HG03045 (cell line): Measurements from ENCODE around the gene APC.

Source experiments
- ATAC-seq: cut with Tn5 transposase; IDR thresholded peaks from one replicate; pipeline ENCODE4 v1.9.1; 2021; ENCODE audit warnings: mild to moderate bottlenecking, moderate library complexity; ENCODE audit not compliant: unreplicated experiment

APC gene

DNA sequence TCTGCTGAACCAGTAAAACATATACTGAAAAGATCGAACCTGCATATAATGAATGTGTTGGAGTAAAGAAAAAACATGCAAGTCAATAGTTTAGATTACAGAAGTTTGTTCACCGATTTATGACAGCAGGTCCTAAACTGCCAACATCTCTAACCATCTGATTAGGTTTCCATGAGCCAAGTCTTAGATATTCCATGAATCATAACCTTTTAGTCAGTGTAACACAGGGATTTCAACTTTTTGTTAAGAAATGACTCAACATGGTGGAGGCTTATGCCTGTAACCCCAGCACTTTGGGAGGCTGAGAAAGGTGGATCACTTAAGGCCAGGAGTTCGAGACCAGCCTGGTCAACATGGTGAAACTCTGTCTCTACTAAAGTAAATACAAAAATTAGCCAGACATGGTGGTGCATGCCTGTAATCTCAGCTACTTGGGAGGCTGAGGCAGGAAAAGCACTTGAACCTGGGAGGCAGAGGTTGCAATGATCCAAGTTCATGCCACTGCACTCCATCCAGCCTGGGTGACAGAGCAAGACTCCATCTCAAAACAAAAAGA lies 38.7 kb downstream of the APC start:
- ATAC-seq: no peak

DNA sequence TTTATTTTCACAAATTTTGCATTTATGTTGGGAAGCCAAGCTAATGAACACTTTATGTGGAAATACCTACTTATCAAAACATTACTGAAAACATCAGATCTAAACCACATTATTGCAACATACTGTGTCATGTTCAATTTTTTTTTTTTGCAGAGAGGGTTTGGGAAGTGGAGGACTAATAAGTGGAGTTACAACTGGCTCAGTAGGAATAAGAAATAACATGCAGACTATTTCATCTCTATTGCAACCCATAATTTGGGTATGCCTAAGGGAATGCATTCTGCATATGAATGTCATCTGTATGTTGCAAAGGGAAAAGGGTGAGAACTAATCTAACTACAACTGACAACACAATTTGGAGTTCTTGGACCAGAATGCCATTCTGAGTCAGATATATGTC lies 41.8 kb downstream of the APC start:
- no peak for ATAC-seq

DNA sequence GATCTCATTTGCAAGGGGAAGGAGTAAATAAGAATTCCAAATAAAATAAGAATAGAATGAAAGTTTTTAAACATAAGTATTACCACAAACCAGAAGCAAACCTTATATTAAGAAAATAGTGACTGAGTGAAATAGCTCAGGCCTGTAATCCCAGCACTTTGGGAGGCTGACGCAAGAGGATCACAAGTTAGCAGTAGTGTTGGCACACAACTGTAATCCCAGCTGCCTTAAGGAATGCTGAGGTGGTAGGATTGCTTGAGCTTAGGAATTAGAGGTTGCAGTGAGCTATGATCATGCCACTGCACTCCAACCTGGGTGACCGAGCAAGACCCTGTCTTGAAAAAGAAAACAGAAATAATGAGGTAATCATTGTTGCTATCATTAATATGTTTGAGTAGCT lies 47.0 kb downstream of the APC start:
- ATAC-seq: no peak

DNA sequence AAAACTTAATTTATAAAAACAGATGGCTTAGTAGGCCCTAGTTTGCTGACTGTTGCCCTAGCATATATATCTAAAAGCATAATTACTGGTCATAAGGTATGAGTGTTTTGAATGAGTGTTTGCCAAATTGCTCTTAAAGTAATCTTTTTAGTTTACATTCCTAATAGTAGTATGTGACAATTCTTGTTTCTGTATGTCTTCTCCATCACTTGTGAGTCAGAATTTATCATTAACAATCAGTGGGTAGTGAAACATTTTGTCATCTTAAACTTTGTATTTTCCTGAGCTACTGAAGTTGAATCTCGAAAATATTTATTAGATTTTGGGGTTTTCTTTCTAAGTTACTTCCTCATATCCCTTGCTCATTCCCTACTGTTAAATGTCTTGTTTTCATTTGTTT lies 49.6 kb downstream of the APC start:
- ATAC-seq: no peak

DNA sequence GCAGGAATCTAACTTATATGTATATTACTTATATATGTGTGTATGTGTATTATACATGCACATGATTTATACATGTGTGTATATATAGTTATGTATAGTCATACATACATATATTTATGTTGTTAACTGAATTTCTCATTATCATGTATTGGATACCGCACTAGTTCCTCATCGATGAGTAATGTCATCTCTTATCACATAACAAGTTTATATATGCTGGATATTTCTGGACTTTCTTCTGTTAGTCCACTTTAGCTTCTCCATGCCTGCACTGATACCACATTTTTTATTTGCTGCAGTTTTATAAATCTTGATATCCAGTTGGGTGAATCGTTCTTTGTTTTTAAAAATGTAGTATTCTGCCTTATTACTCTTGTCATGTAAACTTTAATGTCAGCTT lies 50.2 kb downstream of the APC start:
- ATAC-seq: no peak

DNA sequence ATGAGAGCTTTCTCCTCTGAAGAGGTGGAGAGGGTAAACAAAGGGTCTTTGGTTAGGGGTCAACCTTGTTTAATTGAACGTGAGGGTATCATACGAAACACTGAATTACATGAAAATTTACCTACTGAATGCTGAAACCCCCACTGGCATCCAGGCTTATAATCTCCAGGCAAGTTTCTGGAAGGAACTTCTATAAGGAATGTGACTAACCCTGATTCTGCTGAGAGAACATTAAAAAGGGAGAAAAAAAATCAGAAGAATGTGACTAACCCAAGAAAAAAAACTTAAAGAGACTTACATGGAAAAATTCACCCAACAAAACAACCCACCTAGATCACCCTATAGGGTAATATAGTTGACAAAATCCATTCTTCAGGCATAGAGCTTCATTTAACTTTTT lies 55.5 kb downstream of the APC start:
- no peak for ATAC-seq

DNA sequence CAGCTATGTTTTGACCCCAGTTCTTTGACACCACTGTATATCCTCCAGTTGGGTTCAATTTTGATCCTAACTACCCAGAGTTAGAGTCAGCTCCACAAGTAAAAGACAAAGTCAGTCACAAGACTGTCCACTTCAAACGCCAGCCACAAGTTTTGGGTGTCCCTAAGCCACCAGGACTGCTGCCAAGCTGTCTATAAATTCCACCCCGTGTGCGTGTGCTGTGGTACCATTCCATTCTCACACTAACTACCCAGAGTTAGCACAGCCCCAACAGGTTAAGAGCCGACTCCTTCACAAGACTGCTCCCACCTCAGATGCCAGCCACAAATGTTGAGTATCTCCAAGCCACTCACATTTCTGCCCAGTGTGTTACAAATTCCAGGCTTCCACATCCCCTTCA lies 56.7 kb downstream of the APC start:
- ATAC-seq: no peak

DNA sequence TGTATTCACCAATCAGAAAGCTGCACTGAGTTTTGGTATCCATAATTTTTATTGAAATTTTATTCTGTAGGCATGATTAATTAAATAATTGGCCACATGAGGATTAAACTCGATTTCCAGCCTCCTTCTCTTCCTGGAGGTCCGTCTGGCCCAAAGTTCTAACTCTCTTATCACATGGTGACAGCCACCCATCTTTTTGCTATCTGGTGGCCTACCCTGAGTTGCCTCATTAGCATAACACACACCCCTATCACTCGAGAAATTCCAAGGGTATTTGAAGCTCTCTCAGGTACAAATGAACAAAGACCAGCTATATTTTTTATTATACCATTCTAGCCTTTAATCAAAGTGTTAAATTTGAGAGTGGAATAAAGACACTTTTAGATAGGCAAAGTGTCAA lies 57.7 kb downstream of the APC start:
- no peak for ATAC-seq

DNA sequence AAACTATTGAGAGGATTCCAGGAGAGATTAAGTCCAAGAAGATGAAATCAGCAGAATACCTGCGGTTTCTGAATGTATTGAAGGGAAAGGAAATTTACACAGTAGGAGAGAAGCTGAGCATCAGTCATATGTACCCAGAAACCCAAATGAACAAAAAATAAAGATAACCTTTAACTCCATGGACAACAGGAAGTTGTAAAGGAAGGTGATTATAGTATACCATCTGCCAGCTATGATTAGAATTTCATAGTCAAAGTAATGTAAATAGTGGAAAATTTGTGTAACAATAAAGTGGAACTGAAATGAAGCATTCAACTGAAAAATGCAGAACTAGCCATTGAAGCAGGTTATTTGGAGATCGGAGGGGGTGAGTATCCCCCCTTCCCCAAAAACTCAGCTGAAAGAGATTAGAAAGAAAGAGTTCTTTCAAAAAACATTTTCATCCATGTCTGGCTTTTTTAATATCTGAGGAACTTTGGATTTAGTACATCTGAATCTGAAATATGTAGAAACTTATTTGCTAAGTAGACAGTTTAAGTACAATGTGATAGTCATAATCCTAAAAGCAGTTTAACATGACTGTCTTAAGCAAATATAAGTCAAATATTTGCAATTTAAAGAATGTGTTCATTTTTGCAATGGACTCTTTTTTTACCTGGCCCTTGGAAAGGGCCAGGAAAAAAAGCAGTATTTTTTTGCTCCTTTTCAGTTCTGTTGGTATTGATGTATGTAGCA lies 58.4 kb downstream of the APC start:
- ATAC-seq: no peak

DNA sequence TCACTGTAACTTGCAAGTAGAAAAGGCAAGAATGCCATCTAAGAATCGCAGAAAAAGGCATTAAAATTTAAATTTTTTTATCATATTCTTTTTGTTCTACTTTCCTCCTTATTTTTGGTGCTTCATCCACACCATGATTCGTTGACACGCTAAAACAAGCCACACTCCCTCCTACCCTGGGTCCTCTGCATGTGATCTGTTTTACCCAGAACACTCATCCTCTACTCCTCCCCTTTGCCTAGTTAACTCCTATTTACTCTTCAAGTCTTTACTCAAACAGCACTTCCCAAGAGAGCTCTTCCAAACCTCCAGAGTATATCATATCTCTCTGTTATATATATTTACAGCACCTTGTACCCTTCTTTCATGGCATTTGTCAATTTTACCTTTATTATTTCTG lies 62.0 kb downstream of the APC start:
- no peak for ATAC-seq

DNA sequence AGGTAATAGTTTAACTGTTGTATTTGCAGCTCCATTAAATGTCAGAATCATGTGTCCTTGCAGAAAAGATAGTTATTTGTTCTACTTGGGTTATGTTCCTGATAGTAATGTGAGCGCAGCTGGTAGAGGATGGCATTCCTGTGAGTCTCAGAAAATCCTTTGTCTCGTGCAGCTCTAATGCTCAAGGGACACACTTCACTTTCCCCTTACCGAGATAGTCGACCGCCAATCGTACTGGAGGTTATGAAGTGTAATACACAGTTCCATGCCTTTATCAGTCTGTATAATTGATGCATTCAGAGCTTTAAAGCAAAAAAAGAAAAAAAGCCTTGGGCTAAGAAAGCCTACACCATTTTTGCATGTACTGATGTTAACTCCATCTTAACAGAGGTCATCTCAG lies 63.2 kb downstream of the APC start:
- no peak for ATAC-seq

DNA sequence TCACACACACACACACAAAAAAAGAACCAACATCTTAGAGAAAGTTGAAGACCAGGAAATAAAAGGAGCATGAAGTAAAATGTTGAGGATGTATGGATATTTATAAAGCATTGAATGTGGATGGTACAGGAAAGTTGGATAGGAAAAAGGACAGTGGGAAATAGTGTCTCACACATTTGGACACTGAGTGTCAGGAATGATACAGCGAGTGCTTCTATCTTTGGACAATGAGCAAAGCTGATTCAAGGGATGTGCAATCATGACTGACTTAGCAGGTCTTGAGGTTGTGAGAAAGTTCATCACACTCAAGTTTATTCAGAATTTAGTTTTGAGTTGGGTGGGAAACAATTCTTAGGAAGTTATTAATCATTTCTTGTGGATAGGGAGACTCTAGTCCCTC lies 73.3 kb downstream of the APC start:
- no peak for ATAC-seq

DNA sequence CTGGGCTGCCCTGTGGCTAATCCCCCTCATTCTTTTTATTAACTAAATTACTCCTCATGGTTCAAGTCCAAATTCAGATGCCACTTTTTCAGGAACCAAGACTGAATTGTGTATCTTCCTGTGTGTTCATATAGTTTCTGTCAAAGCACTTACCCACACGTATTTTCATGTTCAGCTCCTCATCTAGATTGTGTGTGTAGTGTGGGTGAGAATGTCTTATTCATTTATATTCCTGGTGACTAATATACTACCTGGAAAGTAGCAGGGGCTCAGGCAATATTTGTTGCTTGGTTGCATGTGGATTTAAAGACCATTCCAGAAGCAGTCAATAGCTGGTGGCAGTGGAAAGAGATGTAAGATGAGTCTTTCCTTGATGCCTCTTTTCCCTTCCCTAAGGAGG lies 74.9 kb downstream of the APC start:
- no peak for ATAC-seq

DNA sequence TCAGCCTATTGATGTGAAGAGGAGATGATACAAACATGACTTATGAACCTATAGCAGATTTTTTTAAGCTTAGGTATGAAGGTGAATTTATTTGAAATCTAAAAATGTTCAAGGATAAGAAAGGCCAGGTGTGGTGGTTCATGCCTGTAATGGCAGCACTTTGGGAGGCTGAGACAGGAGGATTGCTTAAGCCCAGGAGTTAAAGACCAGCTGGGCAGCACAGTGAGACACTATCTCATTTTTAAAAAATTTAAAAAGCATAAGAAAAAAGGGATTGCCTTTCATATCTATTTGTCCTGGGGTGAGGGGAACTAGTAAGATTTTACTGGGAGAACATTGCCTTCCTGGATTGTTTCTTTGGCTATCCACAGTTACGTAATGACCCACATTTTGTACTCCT lies 82.6 kb downstream of the APC start:
- no peak for ATAC-seq

DNA sequence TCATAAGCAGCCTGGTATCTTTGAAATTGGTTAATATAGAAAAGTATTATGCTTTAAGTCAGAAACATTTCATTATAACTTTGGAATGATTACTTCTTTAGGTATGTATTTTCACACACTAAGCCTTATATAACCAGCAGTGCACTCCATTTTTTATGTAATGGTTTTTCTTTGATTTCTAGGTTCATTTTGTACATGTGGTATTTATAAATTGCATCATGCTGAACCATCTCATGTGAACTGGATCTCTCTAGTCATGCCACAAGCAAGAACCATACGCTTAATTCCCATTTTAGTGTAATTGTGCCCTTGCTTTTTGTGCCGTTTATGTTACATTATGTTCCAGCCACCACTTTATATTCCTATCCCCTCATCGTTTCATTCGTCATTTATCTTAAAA lies 84.8 kb downstream of the APC start:
- ATAC-seq: no peak

DNA sequence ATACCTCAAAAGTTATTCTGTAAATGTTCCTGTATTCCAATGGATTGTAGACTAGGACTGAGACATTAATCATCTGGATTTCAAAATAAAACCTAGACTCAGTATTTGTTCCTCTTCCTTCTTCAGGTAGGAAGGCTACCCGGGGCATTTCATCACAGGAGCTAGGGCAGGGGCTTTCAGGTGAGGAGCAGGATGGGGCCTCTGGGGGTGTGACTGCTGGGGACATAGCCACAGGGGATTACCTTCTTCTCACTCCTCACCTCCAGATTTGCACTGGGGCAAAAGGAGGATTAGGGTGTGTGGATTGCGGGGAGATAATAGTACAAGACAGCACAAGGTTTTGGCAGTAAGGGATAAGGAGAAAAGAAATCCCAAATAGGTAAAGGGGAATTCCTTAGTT lies 85.5 kb downstream of the APC start:
- no peak for ATAC-seq

DNA sequence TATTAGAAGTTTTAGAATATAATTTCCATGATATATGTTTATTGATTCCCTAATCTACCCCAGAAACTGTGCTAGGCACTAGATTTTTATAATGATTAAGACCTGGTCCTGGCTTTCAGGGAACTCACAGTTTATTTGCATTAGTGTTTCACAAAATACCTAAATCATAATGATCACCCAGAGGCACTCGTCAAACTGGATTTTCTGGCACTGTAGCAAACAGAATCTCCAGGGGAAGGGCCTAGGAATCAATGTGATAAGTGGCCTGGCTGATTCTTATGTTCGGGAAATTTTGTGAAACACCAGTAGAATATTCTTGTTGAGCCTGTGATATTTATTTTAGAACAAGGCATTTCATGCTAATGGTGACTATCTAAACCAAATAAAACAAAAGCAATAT lies 86.0 kb downstream of the APC start:
- no peak for ATAC-seq

DNA sequence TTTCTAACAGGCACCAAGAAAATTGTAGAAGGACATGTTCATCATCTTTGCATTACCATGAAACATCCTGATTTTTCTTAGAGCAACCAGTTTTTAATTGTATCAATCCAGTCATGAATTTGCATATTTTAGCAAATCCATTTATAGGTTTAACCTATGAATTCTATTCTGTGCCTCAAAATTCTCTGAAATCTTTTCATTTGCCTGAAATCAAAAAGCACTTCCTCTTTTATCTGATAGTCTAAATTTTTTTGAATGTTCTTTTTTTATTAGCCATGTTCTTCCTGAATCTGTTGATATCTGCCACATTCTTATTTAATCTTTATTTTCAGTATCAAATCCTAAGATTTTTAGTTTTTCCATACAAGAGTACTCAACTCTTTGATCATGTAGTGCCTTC lies 86.5 kb downstream of the APC start:
- no peak for ATAC-seq

DNA sequence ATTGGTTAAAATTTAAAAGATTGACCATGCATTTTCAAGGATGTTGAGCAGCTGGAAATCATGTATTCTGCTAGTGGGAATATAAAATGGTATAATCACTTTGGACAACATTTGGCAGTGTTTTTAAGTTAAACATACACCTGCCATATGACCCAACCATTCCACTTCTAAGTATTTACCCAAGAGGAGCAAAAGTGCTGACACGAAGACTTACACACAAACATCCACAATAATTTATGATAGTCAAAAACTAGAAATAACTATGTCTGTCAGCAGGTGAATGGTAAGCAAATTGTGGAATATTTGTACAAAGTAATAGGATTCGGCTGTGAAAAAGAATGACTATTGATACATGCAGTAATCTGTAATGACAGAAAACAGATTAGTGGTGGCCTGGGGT lies 92.7 kb downstream of the APC start:
- no peak for ATAC-seq

DNA sequence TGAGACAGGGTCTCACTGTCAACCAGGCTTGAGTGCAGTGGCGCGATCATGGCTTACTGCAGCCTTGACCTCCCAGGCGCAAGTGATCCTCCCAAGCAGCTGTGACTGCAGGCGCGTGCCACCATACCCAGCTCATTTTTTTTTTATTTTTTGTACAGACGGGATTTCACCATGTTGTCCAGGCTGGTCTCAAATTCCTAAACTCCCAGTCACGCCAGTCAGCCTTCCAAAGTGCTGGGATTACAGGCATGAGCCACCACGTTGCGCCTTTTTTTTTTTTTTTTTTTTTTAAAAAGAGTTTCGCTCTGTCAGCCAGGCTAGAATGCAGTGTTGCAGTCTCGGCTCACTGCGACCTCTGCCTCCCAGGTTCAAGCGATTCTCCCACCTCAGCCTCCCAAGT lies 96.3 kb downstream of the APC start:
- ATAC-seq: no peak

DNA sequence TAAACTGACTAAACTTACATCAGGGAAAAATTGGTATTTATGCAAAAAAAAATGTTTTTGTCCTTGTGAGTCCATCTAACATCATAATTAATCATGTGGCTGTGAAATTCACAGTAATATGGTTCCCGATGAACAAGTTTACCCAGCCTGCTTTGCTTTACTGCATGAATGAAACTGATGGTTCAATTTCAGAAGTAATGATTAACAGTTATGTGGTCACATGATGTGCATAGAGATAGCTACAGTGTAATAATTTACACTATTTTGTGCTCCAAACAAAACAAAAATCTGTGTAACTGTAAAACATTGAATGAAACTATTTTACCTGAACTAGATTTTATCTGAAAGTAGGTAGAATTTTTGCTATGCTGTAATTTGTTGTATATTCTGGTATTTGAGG lies 106.8 kb downstream of the APC start:
- no peak for ATAC-seq

DNA sequence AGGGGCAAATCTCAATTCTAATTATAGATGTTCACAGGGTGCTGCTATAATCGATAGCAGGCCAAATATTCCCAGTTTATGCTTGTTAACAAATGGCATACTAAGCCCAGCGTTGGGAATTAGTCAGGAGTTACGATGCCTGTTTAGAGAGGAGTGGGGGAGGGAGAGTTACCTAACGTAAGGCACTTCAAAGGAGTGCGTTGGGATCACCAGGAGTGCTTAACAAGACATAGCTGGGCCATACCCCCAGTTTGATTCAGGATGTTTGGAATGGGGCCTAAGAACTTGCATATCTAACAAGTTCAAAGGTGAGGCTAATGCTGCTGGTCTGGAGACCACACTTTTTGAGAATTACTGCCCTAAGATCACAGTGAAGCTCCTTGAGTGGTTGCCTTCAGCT lies 108.9 kb downstream of the APC start:
- no peak for ATAC-seq

DNA sequence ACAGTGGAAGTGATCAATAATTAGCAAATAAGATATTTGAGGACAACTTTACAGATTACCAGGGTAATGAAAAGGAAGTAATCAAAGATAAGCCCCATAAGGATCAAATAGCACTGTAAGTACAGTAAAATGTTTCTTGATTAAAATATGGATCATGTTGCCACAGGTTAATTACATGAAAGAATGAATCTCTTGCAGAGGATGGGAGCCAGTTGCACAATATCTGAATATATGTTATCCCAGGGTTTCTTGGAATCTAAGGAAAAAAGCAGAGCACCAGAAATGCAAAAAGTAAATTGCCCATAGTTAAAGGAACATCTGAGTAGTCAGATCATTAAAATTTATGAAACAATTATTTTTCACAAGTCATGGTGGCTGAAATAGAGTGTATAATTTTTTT lies 109.6 kb downstream of the APC start:
- no peak for ATAC-seq
